ENCODE results near the gene MYL12B. TPM values are rescaled to one million over a fixed set of nuclear protein-coding genes. Genes with fewer than 3 reads are reported as not detected.
"Not testable (repeated sequence)": the region's sequence is repeated elsewhere in the genome, so short reads cannot be mapped to it uniquely, and the experiment has no call there.

MYL12B gene
- polyA plus RNA-seq, 10 donors: 222 to 297 (median 255) TPM

DNA sequence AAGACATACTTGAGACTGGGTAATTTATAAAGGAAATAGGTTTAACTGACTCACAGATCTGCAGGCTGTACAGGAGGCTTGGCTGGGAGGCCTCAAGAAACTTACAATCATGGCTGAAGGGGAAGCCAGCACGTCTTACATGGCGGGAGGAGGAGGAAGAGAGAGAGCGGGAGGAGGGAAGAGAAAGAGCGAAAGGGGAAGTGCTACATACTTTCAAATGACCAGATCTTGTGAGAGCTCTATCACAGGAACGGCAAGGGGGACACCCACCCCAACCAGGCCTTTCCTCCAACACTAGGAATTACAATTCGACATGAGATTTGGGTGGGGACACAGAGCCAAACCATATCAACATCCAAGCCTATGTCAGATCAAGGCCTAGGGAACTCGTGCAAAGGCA, 24.2 kb downstream of the MYL12B start:
- DNase-seq: no peak

DNA sequence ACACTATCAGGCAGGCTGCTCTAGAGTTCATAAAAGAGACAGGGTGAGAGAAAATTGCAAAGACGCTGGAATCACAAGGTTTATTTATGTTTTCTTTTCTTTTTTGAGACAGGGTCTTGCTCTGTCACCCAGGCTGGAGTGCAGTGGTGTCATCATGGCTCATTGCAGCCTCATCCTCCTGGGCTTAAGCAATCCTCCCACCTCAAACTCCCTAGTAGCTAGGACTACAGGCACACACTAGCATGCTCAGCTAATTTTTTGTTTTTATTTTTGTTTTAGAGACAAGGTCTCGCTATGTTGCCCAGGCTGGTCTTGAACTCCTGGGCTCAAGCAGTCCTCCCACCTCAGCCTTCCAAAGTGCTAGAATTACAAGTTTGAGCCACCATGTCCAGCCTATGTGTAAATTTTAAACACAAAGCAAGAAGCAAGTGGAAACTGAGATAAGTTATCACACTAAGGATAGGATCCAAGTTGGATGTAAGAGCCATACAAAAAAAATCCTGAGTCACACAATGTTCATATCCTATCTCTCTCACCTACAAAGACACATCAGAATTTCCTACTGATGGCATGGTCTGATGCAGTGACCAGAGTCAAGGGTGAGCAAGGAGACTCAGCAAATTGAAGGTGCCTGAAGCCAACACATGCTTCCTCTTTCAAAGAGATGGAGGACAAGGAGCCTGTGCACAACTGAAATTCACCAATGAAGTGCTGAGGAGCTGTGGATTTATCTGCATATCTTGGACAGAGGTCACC, 31.4 kb downstream of the MYL12B start:
- DNase-seq: no peak

DNA sequence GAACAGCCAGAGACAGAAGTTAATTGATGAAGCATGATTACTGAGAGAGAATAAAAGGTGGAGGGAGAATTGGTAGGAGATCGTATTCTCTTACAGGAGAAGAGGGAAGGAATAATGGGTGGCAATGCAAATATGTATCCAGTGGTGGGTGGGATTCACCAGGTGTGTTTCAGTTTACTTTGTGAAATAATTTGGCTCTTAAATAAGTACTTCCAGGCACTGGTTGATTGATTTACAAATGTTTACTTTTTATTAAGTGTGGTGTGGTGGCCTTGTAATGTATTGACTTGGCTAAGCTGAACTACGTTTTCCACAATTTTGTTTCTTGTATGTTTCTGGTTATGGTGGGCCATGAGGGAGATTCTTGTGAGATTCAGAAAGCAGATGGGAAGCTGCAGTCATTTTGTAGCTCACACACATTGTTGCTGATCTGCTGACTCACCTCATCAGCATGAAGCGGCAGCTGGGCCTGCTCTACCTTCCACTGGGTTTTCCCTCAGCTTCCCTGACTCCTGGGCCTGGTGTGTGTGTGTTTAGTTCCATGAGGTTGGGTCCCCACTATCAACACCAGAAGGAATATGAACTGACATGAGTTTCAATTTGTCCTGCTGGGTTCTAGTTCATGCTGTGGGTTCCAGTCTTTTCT, 32.6 kb downstream of the MYL12B start:
- DNase-seq: no peak

DNA sequence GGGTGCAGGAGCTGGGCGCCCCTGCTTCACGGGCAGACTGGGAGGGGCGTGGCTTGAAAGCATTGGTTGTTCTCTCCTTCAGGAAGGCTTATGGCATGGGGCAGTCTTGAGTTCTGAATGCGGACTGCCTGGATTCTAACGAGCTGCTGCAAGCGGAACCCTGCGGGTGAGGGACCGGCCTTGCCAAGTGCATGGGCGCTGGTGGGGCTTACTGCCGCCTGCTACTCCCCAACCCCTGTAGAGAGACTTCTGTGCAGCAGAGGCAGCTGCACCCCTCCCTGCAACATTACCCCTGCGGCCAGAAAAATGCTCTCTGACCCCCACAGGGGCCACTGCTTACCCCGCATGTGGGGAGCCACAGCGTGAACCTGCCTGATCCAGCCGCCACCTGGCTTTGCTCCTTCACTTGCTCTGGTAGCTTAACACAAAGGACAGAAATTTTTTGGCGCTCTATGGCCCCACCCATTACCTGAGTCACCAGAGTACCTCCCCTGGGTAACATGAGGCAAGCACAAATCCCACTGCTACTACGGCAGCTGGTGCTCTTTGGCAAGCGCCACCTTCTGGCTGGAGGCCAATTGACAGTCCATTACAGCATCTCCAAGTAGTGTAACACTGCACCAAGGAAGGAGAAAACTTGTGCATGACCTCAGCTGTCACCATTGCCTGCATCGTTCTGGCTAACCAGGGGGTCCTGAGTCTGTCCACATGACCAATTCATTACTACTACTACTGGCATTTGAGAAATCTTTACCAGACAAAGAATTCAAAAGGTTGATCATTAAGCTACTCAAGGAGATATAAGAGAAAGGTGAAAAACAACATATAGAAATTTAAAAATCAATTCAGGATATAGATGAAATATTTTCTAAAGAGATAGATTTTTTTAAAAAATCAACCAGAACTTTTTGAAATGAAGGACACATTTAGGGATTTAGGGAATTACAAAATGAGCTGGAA, 35.4 kb downstream of the MYL12B start:
- DNase-seq: peak; percentile 65 to 80 (median 76)

DNA sequence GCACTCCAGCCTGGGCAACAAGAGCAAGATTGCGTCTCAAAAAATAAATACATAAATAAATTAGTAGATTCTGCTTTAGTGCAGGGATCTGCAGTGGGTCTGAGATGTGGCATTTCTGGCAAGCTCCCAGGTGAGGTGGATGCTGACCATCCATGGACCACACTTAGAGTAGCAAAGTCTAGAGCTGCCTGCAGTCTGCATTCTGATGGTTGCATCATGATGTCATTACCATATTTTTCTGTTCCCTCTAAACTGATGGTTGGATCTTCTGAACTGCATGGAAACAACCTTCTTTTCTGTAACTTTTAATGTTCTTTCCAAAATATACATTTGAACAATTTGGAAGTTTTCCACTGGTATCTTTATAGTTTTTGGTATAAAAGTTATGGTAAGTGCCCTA, 42.9 kb downstream of the MYL12B start:
- no peak for DNase-seq

DNA sequence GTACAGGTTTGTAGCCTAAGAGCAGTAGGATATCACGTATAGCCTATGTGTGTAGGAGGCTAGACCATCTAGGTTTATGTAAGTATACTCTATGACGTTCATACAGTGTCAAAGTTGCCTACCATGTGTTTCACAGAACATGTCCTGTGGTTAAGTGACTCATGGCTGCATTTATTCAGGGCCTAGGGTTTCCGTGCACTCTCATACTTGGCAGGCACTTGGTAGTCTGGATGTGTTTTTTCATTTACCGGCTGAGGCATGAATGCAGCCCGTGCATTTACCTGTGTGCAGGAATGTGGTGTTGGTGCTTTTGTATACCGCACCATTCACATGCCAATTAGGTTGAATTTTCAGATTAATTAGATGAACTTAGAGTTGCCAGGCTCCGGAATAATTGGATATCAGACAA, 43.4 kb downstream of the MYL12B start:
- peak in 1 of 3 donors; percentile 83 for DNase-seq

DNA sequence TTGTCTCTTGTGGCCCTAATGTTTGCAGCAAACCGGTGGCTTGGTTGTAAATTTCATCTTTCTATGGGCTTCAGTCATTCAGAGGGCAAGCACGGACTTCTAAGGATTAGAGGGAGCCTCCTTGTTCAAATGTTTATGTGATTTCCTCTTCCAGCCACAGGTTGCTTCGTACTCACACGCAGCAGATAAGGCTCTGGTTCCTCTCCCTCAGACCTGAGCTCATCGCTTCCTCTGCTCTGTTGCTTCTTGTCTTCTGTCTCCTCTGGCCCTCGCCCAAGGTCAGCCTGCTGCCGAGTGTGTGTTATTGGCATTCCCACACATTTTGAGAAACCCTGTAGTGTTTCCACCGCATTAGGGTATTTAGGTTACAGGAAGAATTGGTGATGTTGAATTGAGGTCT, 44.0 kb downstream of the MYL12B start:
- peak in 2 of 3 donors; percentile 29 to 49 for DNase-seq

DNA sequence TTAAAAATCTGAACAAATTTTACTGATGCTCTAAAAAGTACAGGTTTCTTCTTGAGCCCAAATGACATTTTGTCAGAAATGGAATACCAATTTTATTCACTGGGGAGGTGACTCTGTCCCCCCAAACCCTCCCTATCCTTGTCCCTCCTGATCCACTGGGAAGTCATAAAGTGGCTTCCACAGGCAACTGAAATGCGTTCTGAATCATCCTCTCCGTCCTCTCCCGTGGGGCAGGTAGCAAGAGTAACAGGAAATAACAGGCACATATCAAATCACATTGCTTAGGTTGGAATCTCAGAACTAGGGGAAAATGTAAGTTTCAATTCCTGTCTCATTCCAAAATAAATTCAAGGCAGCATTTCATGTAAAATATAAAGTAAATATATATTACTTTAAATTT, 44.5 kb downstream of the MYL12B start:
- no peak for DNase-seq

DNA sequence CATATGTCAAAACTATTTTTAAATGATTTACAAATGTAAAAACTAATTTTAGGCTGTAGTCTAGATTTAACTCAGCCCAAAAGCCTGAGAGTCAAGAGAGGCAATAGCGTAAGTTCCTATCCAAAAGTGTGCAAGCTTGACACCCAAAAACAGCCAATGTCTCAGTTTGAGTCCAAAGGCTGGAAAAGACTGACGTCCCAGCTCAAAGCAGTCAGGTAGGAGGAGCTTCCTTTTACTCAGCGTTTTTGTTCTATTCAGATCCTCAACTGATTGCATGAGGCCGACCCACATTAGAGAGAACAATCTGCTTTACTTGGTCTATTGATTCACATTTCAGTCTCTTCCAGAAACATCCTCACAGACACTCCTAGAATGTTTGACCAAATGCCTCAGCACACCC, 51.8 kb downstream of the MYL12B start:
- DNase-seq: no peak

DNA sequence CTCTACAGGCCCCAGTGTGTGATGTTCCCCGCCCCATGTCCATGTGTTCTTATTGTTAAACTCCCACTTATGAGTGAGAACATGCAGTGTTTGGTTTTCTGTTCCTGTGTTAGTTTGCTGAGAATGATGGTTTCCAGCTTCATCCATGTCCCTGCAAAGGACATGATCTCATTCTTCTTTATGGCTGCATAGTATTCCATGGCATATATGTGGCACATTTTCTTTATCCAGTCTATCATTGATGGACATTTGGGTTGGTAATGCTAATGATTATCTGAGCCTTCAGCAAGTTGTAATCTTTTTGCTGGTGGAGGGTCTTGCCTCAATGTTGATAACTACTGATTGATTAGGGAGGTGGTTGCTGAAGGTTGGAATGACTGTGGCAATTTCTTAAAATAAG, 53.4 kb downstream of the MYL12B start:
- DNase-seq: not testable (repeated sequence)

DNA sequence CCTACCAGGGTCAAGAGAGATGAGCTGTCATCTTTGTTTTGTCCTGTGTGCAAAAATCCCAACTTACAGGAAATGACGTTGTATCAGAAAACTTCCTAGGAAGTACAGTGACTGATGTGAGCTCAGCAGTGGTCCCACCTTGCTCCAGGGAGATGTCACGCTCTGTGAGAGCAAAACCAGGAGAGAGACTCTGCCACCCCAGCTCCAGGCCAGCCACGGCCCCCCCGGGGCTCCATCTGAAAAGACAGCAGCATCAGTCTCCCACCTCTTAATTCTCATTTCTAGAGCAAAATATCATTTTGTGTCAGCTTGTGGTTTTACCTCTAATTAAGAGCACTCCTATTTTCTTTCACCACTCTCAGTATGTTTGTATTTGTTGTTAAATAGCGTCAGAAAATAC, 57.5 kb downstream of the MYL12B start:
- DNase-seq: no peak

DNA sequence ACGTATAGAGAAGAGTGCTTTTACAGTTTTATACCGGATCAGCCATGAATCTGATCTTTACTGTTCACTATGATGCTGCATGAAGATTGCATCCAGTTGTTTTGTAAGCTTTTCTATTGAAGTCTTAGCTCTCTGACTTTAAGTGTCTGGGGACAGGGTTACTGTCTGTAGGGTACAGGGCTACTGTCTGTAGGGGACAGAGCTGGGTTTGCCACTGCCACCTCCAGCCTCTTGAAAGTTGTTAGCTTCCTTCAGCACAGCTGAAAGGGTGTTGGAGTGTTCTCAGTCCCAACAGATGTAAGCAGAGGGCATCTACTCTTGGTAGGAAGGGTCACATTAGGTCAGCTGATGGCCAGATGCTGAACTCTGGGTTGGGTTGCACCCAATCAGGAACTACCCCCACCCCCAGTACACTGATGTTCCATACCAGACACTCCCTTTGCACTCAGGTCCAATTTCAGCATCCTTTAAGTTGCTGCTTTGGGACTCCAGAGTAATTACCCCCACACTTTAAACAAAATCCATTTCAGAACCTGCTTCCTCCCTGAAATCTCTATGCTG, 58.0 kb downstream of the MYL12B start:
- no peak for DNase-seq

DNA sequence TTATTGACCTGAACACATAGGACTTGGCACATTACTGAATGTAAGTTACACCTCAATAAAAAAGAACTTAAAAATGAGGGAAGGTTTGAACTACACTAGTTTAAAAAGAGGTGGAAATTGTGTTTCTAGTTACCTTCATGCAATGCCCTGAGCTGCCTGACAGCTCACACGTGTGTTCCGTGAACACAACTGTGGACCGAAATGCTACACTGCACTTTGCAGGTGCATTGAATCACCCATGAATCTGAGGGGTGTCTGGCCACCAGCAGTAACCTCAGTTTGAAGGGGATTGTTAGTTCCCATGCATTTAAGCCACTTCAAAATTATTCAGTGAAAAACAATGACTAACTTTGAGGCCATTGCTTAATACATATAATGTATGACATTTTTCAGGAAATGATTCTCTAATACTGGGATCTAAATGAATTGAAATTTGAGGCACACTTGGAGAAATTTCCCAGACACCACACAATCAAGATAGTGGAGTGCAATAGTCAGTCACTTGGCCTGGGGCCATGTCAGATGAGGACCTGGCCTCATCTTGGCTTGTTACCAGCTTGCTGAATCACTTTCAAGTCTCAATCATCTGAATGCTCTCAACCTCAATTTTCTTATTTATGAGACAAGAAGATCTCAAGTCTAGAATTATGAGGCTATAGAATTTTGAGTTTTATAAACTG, 59.3 kb downstream of the MYL12B start:
- DNase-seq: peak in 2 of 3 donors; percentile 14 to 87

DNA sequence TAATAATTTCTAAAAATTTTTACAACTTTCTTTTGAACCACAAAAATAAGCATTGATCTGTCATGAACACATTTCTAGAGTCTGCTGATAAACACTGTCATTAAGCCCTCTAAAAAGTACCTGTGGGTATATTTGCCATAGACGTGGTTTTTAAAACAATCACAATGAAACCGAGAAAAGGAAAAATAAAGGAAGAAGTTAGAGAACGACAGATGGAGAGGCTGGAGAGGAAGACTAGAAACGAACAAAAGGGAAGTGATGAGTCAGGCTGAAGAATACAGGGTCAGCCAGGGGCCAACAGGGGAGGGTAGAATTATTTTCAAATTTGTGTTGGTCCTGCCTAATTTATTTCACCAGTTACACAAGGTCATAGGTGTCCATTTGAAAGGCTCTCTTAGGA, 62.0 kb downstream of the MYL12B start:
- DNase-seq: peak in 1 of 3 donors; percentile 37

Other genes with a start within 250 kb of the MYL12B start
- 10 to 100 TPM; 13.4 to 20.1 (median 14.9) TPM for gene LPIN2, start 249.0 kb upstream of the MYL12B start, polyA plus RNA-seq (ENCODE audit: insufficient read length in 10 of 10)
- gene MYOM1, start 42.2 kb upstream of the MYL12B start, polyA plus RNA-seq (ENCODE audit: insufficient read length in 10 of 10): 100 to 1,000 TPM; 382 to 922 (median 665) TPM
- 100 to 1,000 TPM; 555 to 942 (median 654) TPM for gene MYL12A, start 14.3 kb upstream of the MYL12B start, polyA plus RNA-seq (ENCODE audit: insufficient read length in 10 of 10)
- gene TGIF1, start 188.0 kb downstream of the MYL12B start, polyA plus RNA-seq (ENCODE audit: insufficient read length in 10 of 10): 10 to 100 TPM; 34.3 to 52.4 (median 40.4) TPM

All from muscle of back (tissue), 11 donors.